ENCODE measurements around the gene NFATC2. TPM values are rescaled to one million over a fixed set of nuclear protein-coding genes. Genes with fewer than 3 reads are reported as not detected.

Gene NFATC2
- total RNA-seq, 2 experiments from 2014 or later, result 32.5 to 33.2 TPM

DNA sequence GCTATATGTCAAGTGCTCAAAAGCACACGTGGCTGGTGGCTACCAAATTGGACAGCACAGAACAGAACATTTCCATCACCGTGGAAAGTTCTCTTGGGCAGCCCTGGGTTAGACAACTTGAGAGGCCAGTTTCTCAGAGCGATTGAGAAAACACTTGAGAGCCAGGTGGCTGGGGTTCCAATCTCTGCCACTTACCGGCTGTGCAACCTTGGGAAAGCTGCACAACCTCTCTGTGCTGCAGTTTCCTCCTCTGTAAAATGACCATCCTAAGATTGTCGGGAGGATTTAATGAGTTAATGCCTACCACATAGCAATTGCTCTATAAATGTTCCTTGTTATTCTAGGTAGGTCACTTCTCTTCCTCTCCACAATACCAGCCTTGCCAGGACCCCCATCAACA is 25.1 kb upstream of the NFATC2 start:
- TF ChIP-seq, protein P1, sequence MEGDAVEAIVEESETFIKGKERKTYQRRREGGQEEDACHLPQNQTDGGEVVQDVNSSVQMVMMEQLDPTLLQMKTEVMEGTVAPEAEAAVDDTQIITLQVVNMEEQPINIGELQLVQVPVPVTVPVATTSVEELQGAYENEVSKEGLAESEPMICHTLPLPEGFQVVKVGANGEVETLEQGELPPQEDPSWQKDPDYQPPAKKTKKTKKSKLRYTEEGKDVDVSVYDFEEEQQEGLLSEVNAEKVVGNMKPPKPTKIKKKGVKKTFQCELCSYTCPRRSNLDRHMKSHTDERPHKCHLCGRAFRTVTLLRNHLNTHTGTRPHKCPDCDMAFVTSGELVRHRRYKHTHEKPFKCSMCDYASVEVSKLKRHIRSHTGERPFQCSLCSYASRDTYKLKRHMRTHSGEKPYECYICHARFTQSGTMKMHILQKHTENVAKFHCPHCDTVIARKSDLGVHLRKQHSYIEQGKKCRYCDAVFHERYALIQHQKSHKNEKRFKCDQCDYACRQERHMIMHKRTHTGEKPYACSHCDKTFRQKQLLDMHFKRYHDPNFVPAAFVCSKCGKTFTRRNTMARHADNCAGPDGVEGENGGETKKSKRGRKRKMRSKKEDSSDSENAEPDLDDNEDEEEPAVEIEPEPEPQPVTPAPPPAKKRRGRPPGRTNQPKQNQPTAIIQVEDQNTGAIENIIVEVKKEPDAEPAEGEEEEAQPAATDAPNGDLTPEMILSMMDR (IDR thresholded peaks at IDR 0.05), result no peak
- no peaks in the 10 kb centered on the region for H3K36me3 ChIP-seq (ENCODE audit: insufficient read depth, low read length)
- H3K4me1 ChIP-seq (ENCODE audit: insufficient read depth, low read length), result peaks cover 7% of the 10 kb centered on the region
- H3K4me3 Mint-ChIP-seq, result no peak overlapping the region
- ChIA-PET POLR2A (no interaction called here), CTCF (no interaction called here)
- no peaks in the 10 kb centered on the region for H3K4me1 Mint-ChIP-seq (ENCODE audit: low read depth)
- DNase-seq (no peak), ATAC-seq (ENCODE audit: poor library complexity) (no peak)
- intact Hi-C loops (cut with DNase I, micrococcal nuclease), result no loop called here
- peaks cover 4% of the 10 kb centered on the region for H3K9me3 Mint-ChIP-seq
- H3K27me3 Mint-ChIP-seq, result peaks cover 26% of the 10 kb centered on the region
- no peak overlapping the region for H3K27ac Mint-ChIP-seq
- H3K36me3 Mint-ChIP-seq (ENCODE audit: low read depth), result no peaks in the 10 kb centered on the region
- no peak overlapping the region for H3K4me3 ChIP-seq (ENCODE audit: low read length)
- no peak overlapping the region for H3K27ac ChIP-seq (ENCODE audit: low read depth in 1 of 2, low read length in 2 of 2)
- peaks cover 17 to 19% of the 10 kb centered on the region in 2 experiments for H3K27me3 ChIP-seq (ENCODE audit: control insufficient read depth in 1 of 2, insufficient read depth in 2 of 2, low read length in 2 of 2)
- H3K9me3 ChIP-seq (ENCODE audit: control insufficient read depth in 1 of 2, insufficient read depth in 1 of 2, low read length in 2 of 2), result peaks cover 0 to 5% of the 10 kb centered on the region in 2 experiments

DNA sequence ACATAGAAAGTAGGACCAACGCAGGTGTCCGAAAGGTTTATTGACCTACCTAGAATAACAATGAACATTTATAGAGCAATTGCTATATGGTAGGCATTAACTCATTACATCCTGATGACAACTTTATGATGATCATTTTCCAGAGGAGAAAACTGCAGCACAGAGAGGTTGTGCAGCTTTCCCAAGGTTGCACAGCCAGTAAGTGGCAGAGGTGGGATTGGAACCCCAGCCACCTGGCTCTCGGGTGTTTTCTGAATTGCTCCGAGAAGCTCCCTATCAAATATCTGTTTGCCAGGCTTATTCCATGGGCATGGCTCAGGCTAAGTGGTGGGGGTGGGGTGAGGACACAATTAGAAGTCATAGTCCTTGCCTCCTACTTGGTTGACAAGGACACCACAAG is 24.1 kb upstream of the NFATC2 start:
- no peak for DNase-seq
- intact Hi-C loops (cut with DNase I, micrococcal nuclease), result no loop called here
- Mint-ChIP-seq H3K27me3 (peaks cover 33% of the 10 kb centered on the region), H3K27ac (no peak overlapping the region), H3K4me3 (no peak overlapping the region), H3K4me1 (ENCODE audit: low read depth) (peaks cover 4% of the 10 kb centered on the region), H3K36me3 (ENCODE audit: low read depth) (no peaks in the 10 kb centered on the region), H3K9me3 (peaks cover 4% of the 10 kb centered on the region)
- no peak overlapping the region for H3K4me3 ChIP-seq (ENCODE audit: low read length)
- H3K9me3 ChIP-seq (ENCODE audit: control insufficient read depth in 1 of 2, insufficient read depth in 1 of 2, low read length in 2 of 2), result peaks cover 0 to 5% of the 10 kb centered on the region in 2 experiments
- ATAC-seq (ENCODE audit: poor library complexity), result no peak
- TF ChIP-seq, protein P1 (IDR thresholded peaks at IDR 0.05), result no peak
- POLR2A ChIA-PET, result no interaction called here
- CTCF ChIA-PET, result interaction anchor here (0.5 to 1.1 kb wide), 2 partner anchors 12 to 111 kb away, joined by 3 to 4 read pairs; no protein-coding TSS in a partner anchor
- peaks cover 27% of the 10 kb centered on the region in 2 experiments for H3K27me3 ChIP-seq (ENCODE audit: control insufficient read depth in 1 of 2, insufficient read depth in 2 of 2, low read length in 2 of 2)
- peaks cover 16% of the 10 kb centered on the region for H3K4me1 ChIP-seq (ENCODE audit: insufficient read depth, low read length)
- H3K36me3 ChIP-seq (ENCODE audit: insufficient read depth, low read length), result no peaks in the 10 kb centered on the region
- no peak overlapping the region for H3K27ac ChIP-seq (ENCODE audit: low read depth in 1 of 2, low read length in 2 of 2)

DNA sequence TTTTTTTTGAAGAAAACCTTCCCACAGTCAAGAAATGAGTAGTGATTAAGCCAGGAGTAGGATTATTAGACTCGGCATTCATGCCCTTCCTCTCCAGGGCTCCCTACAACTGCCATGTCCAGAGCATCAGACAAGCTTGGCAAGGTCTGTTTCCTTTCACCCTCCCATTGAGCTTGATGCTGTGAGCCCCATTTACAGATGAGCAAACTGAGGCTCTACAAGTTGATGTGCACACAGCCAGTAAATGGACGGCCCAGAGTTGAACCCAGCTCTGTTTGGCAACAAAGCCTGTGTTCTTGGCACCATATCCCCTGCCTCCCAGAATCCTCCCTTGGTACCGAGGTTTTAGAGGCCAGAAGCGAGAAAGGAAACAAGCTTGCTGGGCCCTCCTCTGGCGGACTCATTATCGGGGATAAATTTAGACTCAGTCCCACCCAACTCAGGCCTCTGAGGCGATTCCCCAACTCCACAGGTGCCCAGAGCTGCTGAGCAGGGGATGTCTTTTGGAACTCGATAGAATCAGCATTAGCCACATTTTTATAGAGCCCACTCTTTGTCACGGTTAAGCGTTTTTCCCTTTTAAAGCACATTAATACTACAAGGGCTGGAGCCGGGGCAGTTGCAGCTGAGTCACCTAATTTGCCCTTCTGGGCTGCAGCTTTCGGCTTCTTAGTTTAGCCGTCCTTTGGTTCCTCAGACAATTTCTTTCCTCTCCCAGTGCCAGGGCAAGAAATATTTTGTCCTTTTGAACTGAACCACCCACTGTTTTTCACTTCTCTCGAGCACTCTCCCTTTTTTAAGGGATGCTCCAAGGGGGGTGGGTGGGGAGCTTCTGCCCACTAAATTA is 23.0 kb upstream of the NFATC2 start:
- H3K4me1 ChIP-seq (ENCODE audit: insufficient read depth, low read length), result peaks cover 27% of the 10 kb centered on the region
- Mint-ChIP-seq H3K36me3 (ENCODE audit: low read depth) (no peaks in the 10 kb centered on the region), H3K4me1 (ENCODE audit: low read depth) (peaks cover 15% of the 10 kb centered on the region), H3K27ac (no peak overlapping the region), H3K4me3 (no peak overlapping the region), H3K9me3 (peaks cover 4% of the 10 kb centered on the region), H3K27me3 (peaks cover 44% of the 10 kb centered on the region)
- ATAC-seq (ENCODE audit: poor library complexity) (no peak), DNase-seq (no peak)
- ChIA-PET CTCF (interaction anchor here (1.1 kb wide), 1 partner anchor 11 kb away, joined by 4 read pairs; no protein-coding TSS in a partner anchor), POLR2A (no interaction called here)
- H3K27me3 ChIP-seq (ENCODE audit: control insufficient read depth in 1 of 2, insufficient read depth in 2 of 2, low read length in 2 of 2), result peaks cover 36 to 38% of the 10 kb centered on the region in 2 experiments
- intact Hi-C loops (cut with DNase I, micrococcal nuclease), result no loop called here
- TF ChIP-seq, protein P1 (IDR thresholded peaks at IDR 0.05), result no peak
- H3K9me3 ChIP-seq (ENCODE audit: control insufficient read depth in 1 of 2, insufficient read depth in 1 of 2, low read length in 2 of 2), result peaks cover 0 to 5% of the 10 kb centered on the region in 2 experiments
- H3K27ac ChIP-seq (ENCODE audit: low read depth in 1 of 2, low read length in 2 of 2), result no peak overlapping the region
- H3K4me3 ChIP-seq (ENCODE audit: low read length), result no peak overlapping the region
- H3K36me3 ChIP-seq (ENCODE audit: insufficient read depth, low read length), result no peaks in the 10 kb centered on the region
